ENCODE measurements around the gene TMEM161A. TPM values are rescaled to one million over a fixed set of nuclear protein-coding genes. Genes with fewer than 3 reads are reported as not detected.

The TMEM161A gene
- polyA plus RNA-seq, 3 donors = 14.3 to 22.5 (median 15.3) TPM

GRCh38 chr19:19074196-19074882 lies 63.9 kb downstream of the TMEM161A start:
- Mint-ChIP-seq H3K27ac (no peak overlapping the region), H3K27me3 (ENCODE audit: low read depth in 3 of 3) (peaks cover 0 to 4% (median 0%) of the 10 kb centered on the region in 3 donors), H3K9me3 (no peaks in the 10 kb centered on the region), H3K4me3 (no peak overlapping the region), H3K36me3 (peaks cover 4 to 7% of the 10 kb centered on the region in 2 donors), H3K4me1 (peaks cover 41% of the 10 kb centered on the region)
- no peak overlapping the region for H2AFZ ChIP-seq (ENCODE audit: insufficient read depth, low read depth, low read length, poor library complexity, severe bottlenecking)
- intact Hi-C loops (cut with micrococcal nuclease) = no loop called here
- no peak overlapping the region for H3K4me3 ChIP-seq (replicated peaks in 1 of 3; ENCODE audit: low read depth in 2 of 3, low read length in 3 of 3)
- no peak overlapping the region for H3K27ac ChIP-seq (ENCODE audit: low read depth in 1 of 2, low read length in 2 of 2)
- peaks cover 20 to 25% of the 10 kb centered on the region in 2 donors for H3K4me1 ChIP-seq (ENCODE audit: control insufficient read depth in 1 of 2, insufficient read depth in 2 of 2, low read length in 2 of 2)
- H4K20me1 ChIP-seq (ENCODE audit: insufficient read depth, low read length) = no peaks in the 10 kb centered on the region
- no peaks in the 10 kb centered on the region for H3K79me2 ChIP-seq (ENCODE audit: insufficient read depth, low read length)
- H3K27me3 ChIP-seq (ENCODE audit: control insufficient read depth in 2 of 2, insufficient read depth in 2 of 2, low read length in 2 of 2) = no peaks in the 10 kb centered on the region
- no peak overlapping the region for H3K9ac ChIP-seq (ENCODE audit: insufficient read depth, low read length, poor library complexity, severe bottlenecking)
- H3K9me3 ChIP-seq (replicated peaks in 1 of 2; ENCODE audit: control insufficient read depth in 1 of 2, insufficient read depth in 1 of 2, low read length in 2 of 2) = no peaks in the 10 kb centered on the region
- no peak for DNase-seq
- TF ChIP-seq, protein P1, sequence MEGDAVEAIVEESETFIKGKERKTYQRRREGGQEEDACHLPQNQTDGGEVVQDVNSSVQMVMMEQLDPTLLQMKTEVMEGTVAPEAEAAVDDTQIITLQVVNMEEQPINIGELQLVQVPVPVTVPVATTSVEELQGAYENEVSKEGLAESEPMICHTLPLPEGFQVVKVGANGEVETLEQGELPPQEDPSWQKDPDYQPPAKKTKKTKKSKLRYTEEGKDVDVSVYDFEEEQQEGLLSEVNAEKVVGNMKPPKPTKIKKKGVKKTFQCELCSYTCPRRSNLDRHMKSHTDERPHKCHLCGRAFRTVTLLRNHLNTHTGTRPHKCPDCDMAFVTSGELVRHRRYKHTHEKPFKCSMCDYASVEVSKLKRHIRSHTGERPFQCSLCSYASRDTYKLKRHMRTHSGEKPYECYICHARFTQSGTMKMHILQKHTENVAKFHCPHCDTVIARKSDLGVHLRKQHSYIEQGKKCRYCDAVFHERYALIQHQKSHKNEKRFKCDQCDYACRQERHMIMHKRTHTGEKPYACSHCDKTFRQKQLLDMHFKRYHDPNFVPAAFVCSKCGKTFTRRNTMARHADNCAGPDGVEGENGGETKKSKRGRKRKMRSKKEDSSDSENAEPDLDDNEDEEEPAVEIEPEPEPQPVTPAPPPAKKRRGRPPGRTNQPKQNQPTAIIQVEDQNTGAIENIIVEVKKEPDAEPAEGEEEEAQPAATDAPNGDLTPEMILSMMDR (IDR thresholded peaks at IDR 0.05) = no peak
- no peaks in the 10 kb centered on the region for H3K36me3 ChIP-seq (replicated peaks in 1 of 2; ENCODE audit: control insufficient read depth in 1 of 2, insufficient read depth in 2 of 2, low read length in 2 of 2)
- no peak overlapping the region for H3K4me2 ChIP-seq (replicated peaks; ENCODE audit: extremely low read depth, low read length, poor library complexity, severe bottlenecking)
- WGBS (ENCODE audit: insufficient coverage) = 82% methylated on average over 7 of the region's 13 CpGs

DNA sequence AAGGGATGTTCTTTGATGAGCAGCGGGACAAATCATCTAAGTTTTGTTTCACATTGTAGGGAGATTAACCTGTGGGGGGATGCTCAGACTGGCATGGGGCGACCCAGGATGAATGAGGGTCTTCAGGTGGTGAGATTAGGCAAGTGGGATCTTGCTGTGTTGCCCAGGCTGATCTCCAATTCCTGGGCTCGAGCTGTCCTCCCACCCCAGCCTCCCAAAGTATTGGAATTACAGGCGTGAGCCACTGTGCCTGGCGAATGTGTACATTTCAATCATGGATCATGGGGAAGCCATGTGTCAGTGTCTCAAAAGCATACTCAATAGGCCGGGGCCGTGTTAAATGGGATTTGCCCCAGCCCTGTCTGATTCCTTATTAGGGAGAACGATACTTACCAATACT lies 66.4 kb downstream of the TMEM161A start:
- H3K9ac ChIP-seq (ENCODE audit: insufficient read depth, low read length, poor library complexity, severe bottlenecking) = no peak overlapping the region
- Mint-ChIP-seq H3K27ac (no peak overlapping the region), H3K36me3 (peaks cover 4 to 7% of the 10 kb centered on the region in 2 donors), H3K9me3 (no peaks in the 10 kb centered on the region), H3K4me3 (no peak overlapping the region), H3K4me1 (peaks cover 29% of the 10 kb centered on the region), H3K27me3 (ENCODE audit: low read depth in 3 of 3) (peaks cover 0 to 3% (median 0%) of the 10 kb centered on the region in 3 donors)
- no peak for DNase-seq
- peaks cover 11 to 13% of the 10 kb centered on the region in 2 donors for H3K4me1 ChIP-seq (ENCODE audit: control insufficient read depth in 1 of 2, insufficient read depth in 2 of 2, low read length in 2 of 2)
- intact Hi-C loops (cut with micrococcal nuclease) = no loop called here
- H3K4me3 ChIP-seq (replicated peaks in 1 of 3; ENCODE audit: low read depth in 2 of 3, low read length in 3 of 3) = no peak overlapping the region
- H3K36me3 ChIP-seq (replicated peaks in 1 of 2; ENCODE audit: control insufficient read depth in 1 of 2, insufficient read depth in 2 of 2, low read length in 2 of 2) = no peaks in the 10 kb centered on the region
- H3K9me3 ChIP-seq (replicated peaks in 1 of 2; ENCODE audit: control insufficient read depth in 1 of 2, insufficient read depth in 1 of 2, low read length in 2 of 2) = no peaks in the 10 kb centered on the region
- 100% methylated on average over 2 of the region's 8 CpGs for WGBS (ENCODE audit: insufficient coverage)
- H4K20me1 ChIP-seq (ENCODE audit: insufficient read depth, low read length) = no peaks in the 10 kb centered on the region
- no peaks in the 10 kb centered on the region for H3K79me2 ChIP-seq (ENCODE audit: insufficient read depth, low read length)
- H2AFZ ChIP-seq (ENCODE audit: insufficient read depth, low read depth, low read length, poor library complexity, severe bottlenecking) = no peak overlapping the region
- H3K27me3 ChIP-seq (ENCODE audit: control insufficient read depth in 2 of 2, insufficient read depth in 2 of 2, low read length in 2 of 2) = no peaks in the 10 kb centered on the region
- TF ChIP-seq, protein P1 (IDR thresholded peaks at IDR 0.05) = no peak
- H3K4me2 ChIP-seq (replicated peaks; ENCODE audit: extremely low read depth, low read length, poor library complexity, severe bottlenecking) = no peak overlapping the region
- H3K27ac ChIP-seq (ENCODE audit: low read depth in 1 of 2, low read length in 2 of 2) = no peak overlapping the region

Other genes with a start within 250 kb of the TMEM161A start
- gene CERS1, start 242.3 kb downstream of the TMEM161A start, polyA plus RNA-seq = not detected
- gene COPE, start 219.1 kb downstream of the TMEM161A start, polyA plus RNA-seq = 100 to 1,000 TPM; 331 to 345 (median 345) TPM
- gene DDX49, start 218.8 kb downstream of the TMEM161A start, polyA plus RNA-seq = 10 to 100 TPM; 24.0 to 40.3 (median 27.5) TPM
- gene HOMER3, start 197.3 kb downstream of the TMEM161A start, polyA plus RNA-seq = 10 to 100 TPM; 45.1 to 88.1 (median 49.4) TPM
- gene SUGP2, start 105.0 kb downstream of the TMEM161A start, polyA plus RNA-seq = 100 to 1,000 TPM in 1 of 3 donors, 1 to 10 TPM in 2; 7.6 to 143 (median 8.2) TPM
- gene ARMC6, start 104.9 kb downstream of the TMEM161A start, polyA plus RNA-seq = 10 to 100 TPM; 22.3 to 29.6 (median 26.1) TPM
- 1 to 10 TPM in 2 of 3 donors, under 1 TPM in 1; 0.68 to 3.1 (median 1.1) TPM for gene SLC25A42, start 74.5 kb downstream of the TMEM161A start, polyA plus RNA-seq
- 1 to 10 TPM in 1 of 3 donors, under 1 TPM in 2; 0.15 to 1.8 (median 0.30) TPM for gene MEF2B, start 31.8 kb upstream of the TMEM161A start, polyA plus RNA-seq
- 10 to 100 TPM; 31.6 to 44.1 (median 36.5) TPM for gene BORCS8, start 53.7 kb upstream of the TMEM161A start, polyA plus RNA-seq
- gene RFXANK, start 53.8 kb upstream of the TMEM161A start, polyA plus RNA-seq = 10 to 100 TPM; 62.2 to 98.2 (median 66.6) TPM
- gene NR2C2AP, start 64.9 kb upstream of the TMEM161A start, polyA plus RNA-seq = 1 to 10 TPM; 6.4 to 7.8 (median 6.4) TPM
- not detected for gene NCAN, start 73.5 kb upstream of the TMEM161A start, polyA plus RNA-seq
- gene TM6SF2, start 134.8 kb upstream of the TMEM161A start, polyA plus RNA-seq = not detected
- 10 to 100 TPM; 17.4 to 38.8 (median 18.1) TPM for gene SUGP1, start 182.0 kb upstream of the TMEM161A start, polyA plus RNA-seq
- gene MAU2, start 182.4 kb upstream of the TMEM161A start, polyA plus RNA-seq = 10 to 100 TPM in 2 of 3 donors, 1 to 10 TPM in 1; 7.4 to 68.4 (median 14.5) TPM

Data from CD14-positive monocyte (primary cell).